Stimulated activated CD4-positive, alpha-beta T cell treated with anti-CD3 and anti-CD28 coated beads, Interleukin-1b, Interleukin-23, amount 100 ng/mL, for 1 hour (primary cell): ENCODE measurements around the gene AANAT.
"Not testable (repeated sequence)": the region's sequence is repeated elsewhere in the genome, so short reads cannot be mapped to it uniquely, and the experiment has no call there.

Source experiments
- DNase-seq, 2 donors: peaks; one replicate each; pipeline ENCODE4 v3.0.0-alpha.2; 2020; ENCODE audit warnings: low read depth in 2 of 2

The AANAT gene

GRCh38 chr17:76506408-76507345, 39.3 kb downstream of the AANAT start:
- DNase-seq, result peak; percentile 76 to 85

- not testable (repeated sequence) for DNase-seq
Measured at GRCh38 chr17:76508472-76509063, 41.2 kb downstream of the AANAT start.

- DNase-seq, result no peak
Measured at GRCh38 chr17:76510831-76511244, 43.4 kb downstream of the AANAT start.

- DNase-seq, result no peak
Measured at GRCh38 chr17:76511668-76512365, 44.4 kb downstream of the AANAT start.

- no peak for DNase-seq
Measured at GRCh38 chr17:76512366-76513305, 45.2 kb downstream of the AANAT start.

GRCh38 chr17:76513306-76513692, 45.9 kb downstream of the AANAT start:
- DNase-seq, result no peak

GRCh38 chr17:76514355-76514754, 47.0 kb downstream of the AANAT start:
- DNase-seq, result not testable (repeated sequence)

GRCh38 chr17:76515274-76515949, 48.0 kb downstream of the AANAT start:
- peak; percentile 39 to 65 for DNase-seq

- DNase-seq, result no peak
Measured at GRCh38 chr17:76517638-76518038, 50.2 kb downstream of the AANAT start.

GRCh38 chr17:76519048-76519966, 51.9 kb downstream of the AANAT start:
- DNase-seq, result no peak
